ENCODE results near the gene TRPM5. TPM values are rescaled to one million over a fixed set of nuclear protein-coding genes. Genes with fewer than 3 reads are reported as not detected.

Gene TRPM5
- total RNA-seq, 1 experiment from 2014 or later: 0.07 TPM

- H3K27ac Mint-ChIP-seq: no peak overlapping the region
- ATAC-seq (no peak), DNase-seq (ENCODE audit: low spot score) (no peak)
- H3K4me3 Mint-ChIP-seq: no peak overlapping the region
- CTCF ChIA-PET: no interaction called here
- POLR2A ChIA-PET: no interaction called here
- peaks cover 46% of the 10 kb centered on the region for H3K27me3 Mint-ChIP-seq (ENCODE audit: low read depth)
- TF ChIP-seq CTCF (IDR thresholded peaks at IDR 0.05): no peak
- TF ChIP-seq PRRX2 (CRISPR knock-in tag; IDR thresholded peaks at IDR 0.05): no peak
- TF ChIP-seq ZNF219 (CRISPR knock-in tag; IDR thresholded peaks at IDR 0.05; ENCODE audit: borderline replicate concordance): no peak
- no peak for TF ChIP-seq ZNF512 (CRISPR knock-in tag; IDR thresholded peaks at IDR 0.05; ENCODE audit: borderline replicate concordance)
- no peak for TF ChIP-seq ZBTB43 (CRISPR knock-in tag; IDR thresholded peaks at IDR 0.05)
- TF ChIP-seq RORB (CRISPR knock-in tag; IDR thresholded peaks at IDR 0.05): no peak
- no peak for TF ChIP-seq FOXP1 (CRISPR knock-in tag; IDR thresholded peaks at IDR 0.05; ENCODE audit: borderline replicate concordance)
- TF ChIP-seq, protein P1, sequence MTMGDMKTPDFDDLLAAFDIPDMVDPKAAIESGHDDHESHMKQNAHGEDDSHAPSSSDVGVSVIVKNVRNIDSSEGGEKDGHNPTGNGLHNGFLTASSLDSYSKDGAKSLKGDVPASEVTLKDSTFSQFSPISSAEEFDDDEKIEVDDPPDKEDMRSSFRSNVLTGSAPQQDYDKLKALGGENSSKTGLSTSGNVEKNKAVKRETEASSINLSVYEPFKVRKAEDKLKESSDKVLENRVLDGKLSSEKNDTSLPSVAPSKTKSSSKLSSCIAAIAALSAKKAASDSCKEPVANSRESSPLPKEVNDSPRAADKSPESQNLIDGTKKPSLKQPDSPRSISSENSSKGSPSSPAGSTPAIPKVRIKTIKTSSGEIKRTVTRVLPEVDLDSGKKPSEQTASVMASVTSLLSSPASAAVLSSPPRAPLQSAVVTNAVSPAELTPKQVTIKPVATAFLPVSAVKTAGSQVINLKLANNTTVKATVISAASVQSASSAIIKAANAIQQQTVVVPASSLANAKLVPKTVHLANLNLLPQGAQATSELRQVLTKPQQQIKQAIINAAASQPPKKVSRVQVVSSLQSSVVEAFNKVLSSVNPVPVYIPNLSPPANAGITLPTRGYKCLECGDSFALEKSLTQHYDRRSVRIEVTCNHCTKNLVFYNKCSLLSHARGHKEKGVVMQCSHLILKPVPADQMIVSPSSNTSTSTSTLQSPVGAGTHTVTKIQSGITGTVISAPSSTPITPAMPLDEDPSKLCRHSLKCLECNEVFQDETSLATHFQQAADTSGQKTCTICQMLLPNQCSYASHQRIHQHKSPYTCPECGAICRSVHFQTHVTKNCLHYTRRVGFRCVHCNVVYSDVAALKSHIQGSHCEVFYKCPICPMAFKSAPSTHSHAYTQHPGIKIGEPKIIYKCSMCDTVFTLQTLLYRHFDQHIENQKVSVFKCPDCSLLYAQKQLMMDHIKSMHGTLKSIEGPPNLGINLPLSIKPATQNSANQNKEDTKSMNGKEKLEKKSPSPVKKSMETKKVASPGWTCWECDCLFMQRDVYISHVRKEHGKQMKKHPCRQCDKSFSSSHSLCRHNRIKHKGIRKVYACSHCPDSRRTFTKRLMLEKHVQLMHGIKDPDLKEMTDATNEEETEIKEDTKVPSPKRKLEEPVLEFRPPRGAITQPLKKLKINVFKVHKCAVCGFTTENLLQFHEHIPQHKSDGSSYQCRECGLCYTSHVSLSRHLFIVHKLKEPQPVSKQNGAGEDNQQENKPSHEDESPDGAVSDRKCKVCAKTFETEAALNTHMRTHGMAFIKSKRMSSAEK (CRISPR knock-in tag; IDR thresholded peaks at IDR 0.05; ENCODE audit: borderline replicate concordance): no peak
- no peak for TF ChIP-seq ZBTB21 (CRISPR knock-in tag; IDR thresholded peaks at IDR 0.05; ENCODE audit: borderline replicate concordance)
- TF ChIP-seq, protein P2, sequence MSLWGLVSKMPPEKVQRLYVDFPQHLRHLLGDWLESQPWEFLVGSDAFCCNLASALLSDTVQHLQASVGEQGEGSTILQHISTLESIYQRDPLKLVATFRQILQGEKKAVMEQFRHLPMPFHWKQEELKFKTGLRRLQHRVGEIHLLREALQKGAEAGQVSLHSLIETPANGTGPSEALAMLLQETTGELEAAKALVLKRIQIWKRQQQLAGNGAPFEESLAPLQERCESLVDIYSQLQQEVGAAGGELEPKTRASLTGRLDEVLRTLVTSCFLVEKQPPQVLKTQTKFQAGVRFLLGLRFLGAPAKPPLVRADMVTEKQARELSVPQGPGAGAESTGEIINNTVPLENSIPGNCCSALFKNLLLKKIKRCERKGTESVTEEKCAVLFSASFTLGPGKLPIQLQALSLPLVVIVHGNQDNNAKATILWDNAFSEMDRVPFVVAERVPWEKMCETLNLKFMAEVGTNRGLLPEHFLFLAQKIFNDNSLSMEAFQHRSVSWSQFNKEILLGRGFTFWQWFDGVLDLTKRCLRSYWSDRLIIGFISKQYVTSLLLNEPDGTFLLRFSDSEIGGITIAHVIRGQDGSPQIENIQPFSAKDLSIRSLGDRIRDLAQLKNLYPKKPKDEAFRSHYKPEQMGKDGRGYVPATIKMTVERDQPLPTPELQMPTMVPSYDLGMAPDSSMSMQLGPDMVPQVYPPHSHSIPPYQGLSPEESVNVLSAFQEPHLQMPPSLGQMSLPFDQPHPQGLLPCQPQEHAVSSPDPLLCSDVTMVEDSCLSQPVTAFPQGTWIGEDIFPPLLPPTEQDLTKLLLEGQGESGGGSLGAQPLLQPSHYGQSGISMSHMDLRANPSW (CRISPR knock-in tag; conservative IDR thresholded peaks at IDR 0.05; ENCODE audit: low read depth): no peak
- no peaks in the 10 kb centered on the region for H3K4me1 Mint-ChIP-seq
- H3K36me3 Mint-ChIP-seq: no peaks in the 10 kb centered on the region
- H3K9me3 Mint-ChIP-seq: no peaks in the 10 kb centered on the region
Measured at GRCh38 chr11:2461956-2462542, 17.7 kb upstream of the TRPM5 start.

- no peaks in the 10 kb centered on the region for H3K4me1 Mint-ChIP-seq
- ATAC-seq (no peak), DNase-seq (ENCODE audit: low spot score) (no peak)
- no peaks in the 10 kb centered on the region for H3K9me3 Mint-ChIP-seq
- ChIA-PET POLR2A (no interaction called here), CTCF (no interaction called here)
- peaks cover 50% of the 10 kb centered on the region for H3K27me3 Mint-ChIP-seq (ENCODE audit: low read depth)
- H3K36me3 Mint-ChIP-seq: no peaks in the 10 kb centered on the region
- no peak overlapping the region for H3K27ac Mint-ChIP-seq
- no peak overlapping the region for H3K4me3 Mint-ChIP-seq
- TF ChIP-seq, protein P3, sequence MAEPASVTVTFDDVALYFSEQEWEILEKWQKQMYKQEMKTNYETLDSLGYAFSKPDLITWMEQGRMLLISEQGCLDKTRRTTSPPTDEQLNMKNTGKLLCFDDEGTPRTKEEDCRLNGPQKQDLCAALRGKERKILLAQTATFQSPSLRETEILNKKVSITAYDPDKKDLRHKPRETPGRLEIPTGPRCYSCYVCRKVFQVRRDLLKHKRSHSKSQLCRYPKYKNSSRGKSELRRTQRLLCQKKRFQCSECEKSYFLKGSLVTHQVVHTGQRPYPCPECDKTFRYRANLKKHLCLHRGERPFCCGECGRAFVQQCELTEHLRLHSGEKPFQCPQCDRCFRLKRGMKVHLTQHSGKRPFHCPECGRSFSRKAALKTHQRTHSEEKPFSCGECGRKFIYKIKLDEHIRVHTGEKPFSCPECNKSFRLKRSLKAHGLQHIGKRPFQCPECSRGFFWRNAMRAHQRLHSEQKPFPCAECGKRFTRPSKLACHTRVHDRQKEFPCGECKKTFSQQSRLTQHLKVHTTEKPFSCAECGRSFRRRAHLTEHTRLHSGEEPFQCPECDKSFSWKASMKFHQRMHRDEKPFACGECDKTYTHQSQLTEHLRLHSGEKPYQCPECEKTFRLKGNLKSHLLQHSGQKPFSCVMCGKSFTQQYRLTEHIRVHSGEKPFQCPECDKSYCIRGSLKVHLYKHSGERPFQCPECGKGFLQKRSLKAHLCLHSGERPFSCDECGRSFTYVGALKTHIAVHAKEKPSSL (CRISPR knock-in tag; conservative IDR thresholded peaks at IDR 0.05): no peak
- TF ChIP-seq NR3C1 (CRISPR knock-in tag; conservative IDR thresholded peaks at IDR 0.05; ENCODE audit: low read depth) (no peak), ESRRA (CRISPR knock-in tag; IDR thresholded peaks at IDR 0.05; ENCODE audit: borderline replicate concordance) (no peak), ZNF396 (CRISPR knock-in tag; IDR thresholded peaks at IDR 0.05; ENCODE audit: borderline replicate concordance) (no peak)
- TF ChIP-seq, protein P4, sequence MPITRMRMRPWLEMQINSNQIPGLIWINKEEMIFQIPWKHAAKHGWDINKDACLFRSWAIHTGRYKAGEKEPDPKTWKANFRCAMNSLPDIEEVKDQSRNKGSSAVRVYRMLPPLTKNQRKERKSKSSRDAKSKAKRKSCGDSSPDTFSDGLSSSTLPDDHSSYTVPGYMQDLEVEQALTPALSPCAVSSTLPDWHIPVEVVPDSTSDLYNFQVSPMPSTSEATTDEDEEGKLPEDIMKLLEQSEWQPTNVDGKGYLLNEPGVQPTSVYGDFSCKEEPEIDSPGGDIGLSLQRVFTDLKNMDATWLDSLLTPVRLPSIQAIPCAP (CRISPR knock-in tag; IDR thresholded peaks at IDR 0.05): no peak
- TF ChIP-seq, protein P5, sequence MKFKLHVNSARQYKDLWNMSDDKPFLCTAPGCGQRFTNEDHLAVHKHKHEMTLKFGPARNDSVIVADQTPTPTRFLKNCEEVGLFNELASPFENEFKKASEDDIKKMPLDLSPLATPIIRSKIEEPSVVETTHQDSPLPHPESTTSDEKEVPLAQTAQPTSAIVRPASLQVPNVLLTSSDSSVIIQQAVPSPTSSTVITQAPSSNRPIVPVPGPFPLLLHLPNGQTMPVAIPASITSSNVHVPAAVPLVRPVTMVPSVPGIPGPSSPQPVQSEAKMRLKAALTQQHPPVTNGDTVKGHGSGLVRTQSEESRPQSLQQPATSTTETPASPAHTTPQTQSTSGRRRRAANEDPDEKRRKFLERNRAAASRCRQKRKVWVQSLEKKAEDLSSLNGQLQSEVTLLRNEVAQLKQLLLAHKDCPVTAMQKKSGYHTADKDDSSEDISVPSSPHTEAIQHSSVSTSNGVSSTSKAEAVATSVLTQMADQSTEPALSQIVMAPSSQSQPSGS (CRISPR knock-in tag; IDR thresholded peaks at IDR 0.05; ENCODE audit: borderline replicate concordance, low read depth): no peak
Measured at GRCh38 chr11:2461253-2461955, 17.1 kb upstream of the TRPM5 start.

Measured in WTC11 (cell line).